Measurements from ENCODE around the gene TMEM79.

DNA sequence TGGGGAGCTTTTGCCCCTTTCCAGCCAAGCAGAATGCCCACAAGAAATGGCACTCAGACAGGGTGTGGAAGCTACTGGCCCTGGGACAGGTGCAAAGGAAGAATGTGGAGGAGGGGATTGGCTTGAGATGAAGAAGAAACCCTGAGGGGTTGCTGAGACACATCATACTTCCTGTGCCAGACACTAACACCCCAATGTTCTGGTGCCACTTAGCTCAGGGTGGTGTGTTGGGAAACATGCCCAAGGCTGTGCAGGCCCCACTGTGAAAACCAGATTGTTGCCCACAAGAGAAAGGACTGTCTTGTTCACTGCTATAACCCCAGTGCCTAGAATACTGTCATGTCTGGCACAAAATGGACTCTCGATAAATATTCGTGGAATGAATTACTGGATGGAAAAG, 26.4 kb upstream of the TMEM79 start:
- TF ChIP-seq CTCF (conservative IDR thresholded peaks at IDR 0.05; ENCODE audit: low read depth in 2 of 2) = no peak
- no peak for TF ChIP-seq EZH2 (IDR thresholded peaks at IDR 0.05; ENCODE audit: low read depth, unreplicated experiment)

Data from GM23338 (cell line).